GM21528 (cell line): ENCODE data around the gene MED14.
A peak's percentile ranks its signal among the peaks of the same experiment; 100 is the strongest.
"Not testable (repeated sequence)": the region's sequence is repeated elsewhere in the genome, so short reads cannot be mapped to it uniquely, and the experiment has no call there.

Experiments
- ATAC-seq: cut with Tn5 transposase; IDR thresholded peaks from one replicate; pipeline ENCODE4 v1.9.1; 2021; ENCODE audit warnings: mild to moderate bottlenecking, moderate library complexity; ENCODE audit not compliant: unreplicated experiment, low FRiP score

Gene MED14

DNA sequence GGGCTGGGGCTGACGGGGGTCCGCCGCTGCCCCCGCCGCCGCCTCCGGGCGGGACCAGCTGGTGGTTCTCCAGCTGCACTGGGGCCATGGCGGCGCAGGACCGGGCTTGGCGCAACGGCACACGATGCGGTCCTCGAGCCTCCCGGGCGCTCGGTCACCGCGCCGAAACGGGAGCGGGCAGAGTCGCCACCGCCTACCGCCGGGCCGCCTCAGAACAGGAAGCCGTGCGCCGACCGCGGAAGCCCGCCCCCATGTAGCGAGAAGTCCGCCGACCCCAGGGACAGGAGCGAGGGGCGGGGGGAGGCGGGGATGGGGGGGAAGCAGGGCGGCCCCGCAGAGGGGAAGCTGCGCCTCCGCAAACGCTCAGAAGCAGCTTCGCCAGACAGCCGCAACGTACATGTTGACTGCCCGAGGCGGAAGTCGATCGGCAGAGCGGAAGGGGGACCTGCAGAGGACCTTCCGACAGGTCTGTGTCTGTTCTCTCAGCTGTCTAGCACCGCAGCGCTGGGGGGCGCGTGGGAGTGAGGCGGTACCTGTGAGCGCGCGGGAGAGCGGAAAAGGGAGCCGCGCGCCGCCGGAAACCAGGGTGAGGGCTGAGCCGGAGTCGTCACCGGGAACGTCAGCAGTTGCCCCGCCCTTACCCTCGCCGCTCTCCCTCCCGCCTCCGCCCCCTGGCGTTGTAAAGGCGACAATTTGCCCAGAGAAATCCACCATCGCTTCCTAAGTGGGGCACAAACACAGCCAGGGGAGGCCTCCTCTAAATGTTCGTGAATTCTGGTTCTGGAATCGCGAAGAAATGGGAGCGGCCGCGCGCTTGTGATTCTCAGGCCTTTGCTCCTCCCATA, at the start of gene MED14:
MED14 (minus strand) TSS at position 218 of the 845 bp plus-strand sequence; CDS start at position 88, 130 bp downstream.
- peak; percentile 92 for ATAC-seq

GRCh38 chrX:40784516-40785151, 49.3 kb upstream of the MED14 start:
- ATAC-seq, result no peak

DNA sequence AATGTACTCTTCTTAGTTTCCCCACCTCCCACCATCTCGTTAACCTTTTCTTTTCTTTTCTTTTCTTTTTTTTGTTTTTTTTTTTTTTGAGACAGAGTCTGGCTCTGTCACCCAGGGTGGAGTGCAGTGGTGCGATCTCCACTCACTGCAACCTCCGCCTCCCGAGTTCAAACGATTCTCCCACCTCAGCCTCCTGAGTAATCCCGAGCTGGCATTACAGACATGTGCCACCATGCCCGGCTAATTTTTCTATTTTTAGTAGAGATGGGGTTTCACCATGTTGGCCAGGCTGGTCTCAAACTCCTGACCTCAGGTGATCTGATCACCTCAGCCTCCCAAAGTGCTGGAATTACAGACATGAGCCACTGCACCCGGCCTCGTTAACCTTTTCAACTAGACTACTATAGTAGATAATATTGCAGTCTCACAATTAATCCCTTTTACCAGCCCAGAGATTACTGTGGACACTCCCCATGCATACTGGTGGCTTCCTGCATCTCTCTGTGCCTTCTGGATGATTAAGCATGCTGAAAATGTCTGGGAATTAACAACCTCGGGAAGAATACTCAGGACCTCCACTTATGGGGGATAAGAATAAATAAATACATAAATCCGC, 47.4 kb upstream of the MED14 start:
- not testable (repeated sequence) for ATAC-seq

DNA sequence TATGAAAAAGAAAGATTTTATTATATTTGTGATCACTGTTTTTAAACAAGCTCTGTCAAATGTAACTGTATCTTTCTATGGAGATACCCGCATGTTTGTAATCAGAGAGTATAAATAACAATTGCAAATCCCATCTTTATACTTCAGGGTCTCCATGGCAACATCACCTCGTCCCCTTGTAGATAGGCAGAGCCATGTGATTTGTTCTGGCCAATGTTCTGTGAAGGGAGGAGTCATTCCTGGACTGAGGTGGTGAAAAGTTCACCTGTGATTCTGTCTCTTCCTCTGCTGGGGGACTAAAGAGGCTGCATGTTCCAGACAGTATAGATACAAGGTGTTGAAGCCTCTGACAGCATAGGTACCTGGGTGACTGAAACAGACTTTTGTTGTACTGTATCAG, 45.6 kb upstream of the MED14 start:
- ATAC-seq, result no peak

GRCh38 chrX:40780082-40780481, 44.7 kb upstream of the MED14 start:
- ATAC-seq, result no peak

GRCh38 chrX:40778861-40779575, 43.7 kb upstream of the MED14 start:
- ATAC-seq, result no peak

GRCh38 chrX:40773809-40774208, 38.5 kb upstream of the MED14 start:
- ATAC-seq, result no peak

GRCh38 chrX:40773188-40773587, 37.8 kb upstream of the MED14 start:
- no peak for ATAC-seq

GRCh38 chrX:40772290-40772689, 36.9 kb upstream of the MED14 start:
- no peak for ATAC-seq

DNA sequence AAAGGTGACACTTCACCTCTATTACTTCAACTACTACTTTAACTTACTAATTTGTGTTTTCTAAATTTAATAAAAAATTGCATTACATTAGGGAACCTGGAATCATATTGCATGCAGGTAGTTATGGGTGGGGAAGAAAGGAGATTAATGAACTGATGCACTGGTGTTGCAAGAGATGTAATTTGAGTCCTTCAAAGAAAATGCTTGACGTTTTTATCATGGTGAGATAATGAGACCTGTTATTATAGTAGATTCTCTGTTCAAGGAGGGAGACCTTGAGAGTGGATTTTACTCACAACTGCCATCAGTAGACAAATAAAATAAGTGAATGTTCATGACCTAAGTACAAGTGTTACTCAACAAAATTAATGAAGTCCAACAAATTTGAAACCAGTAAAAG, 26.4 kb upstream of the MED14 start:
- ATAC-seq, result no peak

DNA sequence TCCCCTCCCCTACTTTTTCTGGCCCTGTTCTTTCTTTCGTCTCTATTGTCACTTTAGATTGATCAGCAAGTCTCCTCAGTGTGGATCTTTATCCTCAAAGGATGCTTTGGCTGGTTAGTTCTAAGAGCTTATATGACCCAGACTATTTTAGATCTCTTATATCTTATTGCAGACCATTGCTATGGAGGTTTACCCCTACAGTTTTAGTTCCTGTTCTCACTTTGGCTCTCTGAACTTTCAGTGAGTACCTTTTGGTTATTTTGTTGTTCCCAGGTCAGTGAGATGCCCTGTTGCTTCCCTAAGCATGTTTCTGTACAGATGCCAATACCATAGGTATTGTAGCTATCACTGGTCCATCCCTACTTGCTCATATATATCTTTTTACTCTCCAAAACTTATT, 24.0 kb upstream of the MED14 start:
- ATAC-seq, result no peak

- no peak for ATAC-seq
These were observed 21.7 kb upstream of the MED14 start for GRCh38 chrX:40757058-40757457.

DNA sequence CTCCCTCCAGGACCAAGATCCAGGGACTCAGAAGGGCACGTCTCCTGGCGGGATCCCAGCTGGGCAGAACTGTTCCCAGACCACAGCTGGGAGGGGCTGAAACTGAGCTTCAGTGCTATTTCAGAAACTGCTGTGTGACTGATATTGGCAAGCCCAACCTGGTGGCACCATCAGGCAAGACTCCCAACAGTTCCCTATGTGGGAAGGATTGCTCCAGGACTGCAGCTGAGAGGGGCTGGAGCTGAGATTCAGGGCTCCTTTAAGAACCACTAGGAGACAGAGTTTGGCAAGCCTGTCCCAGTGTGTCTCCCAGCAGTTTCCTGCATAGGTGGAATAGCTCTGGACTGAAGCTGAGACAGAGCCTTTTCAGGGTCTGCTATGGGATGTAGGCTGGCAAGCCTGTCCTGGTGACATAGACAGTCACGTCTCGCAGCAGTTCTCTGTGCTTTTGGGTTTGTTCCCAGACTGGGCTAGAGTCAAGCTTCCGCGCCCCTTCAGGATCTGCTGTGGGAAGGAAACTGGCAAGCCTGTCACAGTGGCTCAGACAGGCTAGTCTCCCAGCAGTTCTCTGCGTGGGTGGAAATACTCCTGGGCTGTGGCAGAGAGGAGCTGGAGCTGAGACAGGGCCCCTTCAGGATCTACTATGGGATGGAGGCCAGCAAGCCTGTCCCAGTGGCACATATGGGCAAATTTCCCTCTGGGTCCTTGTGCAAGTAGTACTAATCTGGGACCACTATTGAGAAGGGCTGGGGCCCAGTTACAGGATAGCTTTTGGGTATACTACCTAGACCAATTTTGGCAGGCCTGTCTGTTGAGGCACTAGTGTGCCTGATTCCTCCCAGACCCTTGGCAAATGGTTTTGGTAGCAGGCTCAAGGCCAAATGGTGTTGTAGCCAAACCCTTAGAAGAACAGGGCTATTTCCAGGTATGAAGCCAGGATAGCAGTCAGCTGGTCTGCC, 20.2 kb upstream of the MED14 start:
- ATAC-seq, result no peak

GRCh38 chrX:40749681-40750494, 14.5 kb upstream of the MED14 start:
- ATAC-seq, result no peak

- no peak for ATAC-seq
These were observed 13.6 kb upstream of the MED14 start for GRCh38 chrX:40748977-40749376.

GRCh38 chrX:40746521-40746920, 11.2 kb upstream of the MED14 start:
- ATAC-seq, result no peak

GRCh38 chrX:40736170-40736505, 796 bp upstream of the MED14 start:
- ATAC-seq, result no peak

GRCh38 chrX:40734971-40735324, 394 bp downstream of the MED14 start:
- ATAC-seq, result no peak

GRCh38 chrX:40733706-40734105, 1.6 kb downstream of the MED14 start:
- ATAC-seq, result no peak
